ENCODE measurements around the gene MAFF.
"Not testable (repeated sequence)": the region's sequence is repeated elsewhere in the genome, so short reads cannot be mapped to it uniquely, and the experiment has no call there.

Gene MAFF

DNA sequence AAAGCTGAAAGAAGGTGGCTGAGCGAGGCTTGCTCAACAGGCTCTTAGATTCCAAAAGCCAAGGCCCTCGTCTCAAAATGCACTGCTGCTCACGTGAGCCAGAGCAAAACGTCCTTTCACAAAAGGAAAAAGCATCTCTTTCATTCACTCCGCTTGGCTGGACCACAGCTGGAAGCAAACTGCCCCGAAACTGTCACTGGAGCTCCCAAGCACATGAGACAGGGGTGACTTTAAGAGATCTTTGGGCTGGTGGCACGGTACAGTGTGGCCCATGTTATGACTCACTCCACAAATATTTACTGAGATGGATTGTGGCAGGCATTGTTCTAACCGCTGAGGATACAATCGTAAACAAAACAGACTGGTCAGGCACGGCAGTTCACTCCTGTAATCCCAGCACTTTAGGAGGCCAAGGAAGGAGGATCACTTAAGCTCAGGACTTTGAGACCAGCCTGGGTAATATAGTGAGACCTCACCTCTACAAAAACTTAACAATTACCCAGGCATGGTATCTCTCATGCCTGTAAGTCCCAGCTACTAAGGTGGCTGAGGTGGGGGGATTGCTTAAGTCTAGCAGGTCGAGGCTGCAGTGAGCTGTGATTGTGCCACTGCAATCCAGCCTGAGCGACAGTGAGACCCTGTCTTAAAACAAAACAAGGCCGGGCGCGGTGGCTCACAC lies 23.7 kb upstream of the MAFF start:
- no peak for DNase-seq

DNA sequence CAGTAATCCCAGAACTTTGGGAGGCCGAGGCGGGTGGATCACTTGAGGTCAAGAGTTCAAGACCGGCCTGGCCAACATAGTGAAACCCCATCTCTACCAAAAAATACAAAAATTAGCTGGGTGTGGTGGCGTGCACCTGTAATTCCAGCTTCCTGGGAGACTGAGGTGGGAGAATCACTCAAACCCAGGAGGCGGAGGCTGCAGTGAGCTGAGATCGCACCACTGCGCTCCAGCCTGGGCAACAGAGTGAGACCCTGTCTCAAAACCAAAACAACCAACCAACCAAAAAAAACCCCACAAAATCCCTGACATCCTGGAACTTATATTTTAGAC lies 23.2 kb upstream of the MAFF start:
- not testable (repeated sequence) for DNase-seq

DNA sequence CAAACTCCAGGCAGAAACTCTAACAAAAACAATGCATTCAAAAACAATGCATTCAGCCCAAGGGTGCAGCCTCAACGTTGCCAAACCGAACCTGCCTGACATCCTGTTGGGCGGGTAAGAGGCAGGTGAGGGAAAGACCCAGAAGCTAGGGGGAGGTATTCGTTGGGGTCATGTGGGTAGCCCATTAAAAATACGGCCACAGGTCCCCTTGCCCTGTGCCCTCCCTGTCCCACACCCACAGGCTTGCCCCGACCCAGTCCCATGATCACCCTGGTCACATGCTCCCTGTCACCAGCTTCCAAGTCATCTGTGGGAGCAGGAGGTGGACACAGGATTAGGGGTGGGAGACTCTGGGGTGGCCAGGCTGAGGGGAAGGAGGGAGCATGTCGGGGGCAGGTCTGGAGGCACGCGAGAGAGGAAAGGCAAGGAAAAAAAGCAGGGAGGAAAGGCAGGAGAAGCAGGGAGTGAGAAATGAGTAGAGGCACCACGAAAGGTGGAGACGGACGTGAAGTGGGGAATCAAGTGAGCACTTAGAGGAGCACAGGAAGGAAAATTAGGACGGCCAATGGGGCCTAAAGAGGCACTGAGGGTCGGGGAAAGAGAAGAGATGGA lies 20.8 kb upstream of the MAFF start:
- DNase-seq, result peak; percentile 56 to 65

DNA sequence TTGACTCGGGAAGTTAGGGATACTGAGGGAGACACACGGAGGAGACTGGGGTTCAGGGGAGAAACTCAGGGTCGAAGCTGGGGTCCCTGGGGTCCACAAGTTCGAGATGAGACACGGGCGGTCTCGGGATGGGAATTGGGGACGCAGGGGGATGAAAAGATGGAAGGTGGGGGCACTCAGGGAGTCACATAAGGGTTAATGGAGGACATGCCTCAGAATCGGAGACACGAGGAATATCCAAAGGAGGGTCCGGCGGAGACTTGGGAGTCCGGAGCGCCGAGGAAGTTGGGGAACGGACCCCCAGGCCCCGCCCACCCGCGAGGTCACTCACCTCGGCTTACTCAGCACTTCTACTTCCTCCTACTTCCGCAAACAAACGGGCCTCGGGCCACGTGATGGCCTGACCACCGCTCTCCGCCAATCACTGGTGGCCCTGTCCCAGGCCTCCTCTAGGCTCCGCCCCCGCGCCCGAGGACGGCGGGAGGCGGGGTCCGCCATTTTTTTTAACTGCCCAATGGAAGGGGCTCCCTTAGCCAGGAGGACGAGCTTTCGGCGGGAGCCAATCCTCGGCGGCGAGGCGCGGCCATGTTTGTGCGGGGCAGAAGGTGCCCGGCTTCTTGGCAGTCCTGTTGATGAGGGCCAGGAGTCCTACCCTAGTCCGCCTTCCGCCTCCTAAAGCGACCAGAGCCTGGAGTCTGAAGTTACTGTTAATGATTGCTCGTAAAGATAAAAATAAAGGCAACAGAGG lies 20.2 kb upstream of the MAFF start, which contains the start of gene PLA2G6:
Gene PLA2G6, minus strand, starts transcription at position 378 of the 748 bp plus-strand sequence. CDS start 12,404 bp downstream, outside the sequence.
- DNase-seq, result peak; percentile 99

DNA sequence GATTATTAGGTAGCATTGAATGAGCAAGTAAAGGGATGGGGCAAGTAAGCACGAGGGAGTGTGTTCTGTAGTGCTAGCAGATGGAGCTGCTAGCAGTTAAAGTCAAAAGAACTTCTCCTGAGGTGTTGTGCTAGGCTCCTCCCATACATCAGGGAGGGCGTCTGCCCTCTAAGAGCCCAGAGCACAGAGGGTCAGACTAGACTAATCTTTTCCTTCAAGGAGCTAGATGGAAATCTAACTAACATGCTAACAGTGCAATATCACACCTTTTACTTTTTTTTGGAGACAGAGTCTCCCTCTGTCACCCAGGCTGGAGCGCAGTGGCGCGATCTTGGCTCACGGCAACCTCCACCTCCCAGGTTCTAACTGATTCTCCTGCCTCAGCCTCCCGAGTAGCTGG lies 17.0 kb upstream of the MAFF start:
- no peak for DNase-seq

DNA sequence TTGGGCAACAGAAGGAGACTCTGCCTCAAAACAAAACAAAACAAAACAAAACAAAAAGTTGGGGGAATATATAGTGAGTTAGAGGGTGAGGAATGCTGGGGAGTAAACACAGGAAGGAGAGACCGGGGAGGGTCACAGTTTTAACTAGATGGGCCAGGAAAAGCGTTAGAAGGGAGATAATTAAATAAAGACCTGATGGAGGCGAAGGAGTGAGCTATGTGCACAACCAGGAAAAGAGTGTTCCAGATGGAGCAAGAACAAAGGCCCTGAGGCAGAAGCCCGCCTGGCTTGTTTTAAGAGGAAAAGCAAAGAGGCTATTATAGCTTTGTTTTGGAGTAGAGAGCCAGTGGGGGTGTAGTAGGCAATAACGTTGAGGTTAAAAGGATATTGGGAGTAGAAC lies 15.4 kb upstream of the MAFF start:
- no peak for DNase-seq

DNA sequence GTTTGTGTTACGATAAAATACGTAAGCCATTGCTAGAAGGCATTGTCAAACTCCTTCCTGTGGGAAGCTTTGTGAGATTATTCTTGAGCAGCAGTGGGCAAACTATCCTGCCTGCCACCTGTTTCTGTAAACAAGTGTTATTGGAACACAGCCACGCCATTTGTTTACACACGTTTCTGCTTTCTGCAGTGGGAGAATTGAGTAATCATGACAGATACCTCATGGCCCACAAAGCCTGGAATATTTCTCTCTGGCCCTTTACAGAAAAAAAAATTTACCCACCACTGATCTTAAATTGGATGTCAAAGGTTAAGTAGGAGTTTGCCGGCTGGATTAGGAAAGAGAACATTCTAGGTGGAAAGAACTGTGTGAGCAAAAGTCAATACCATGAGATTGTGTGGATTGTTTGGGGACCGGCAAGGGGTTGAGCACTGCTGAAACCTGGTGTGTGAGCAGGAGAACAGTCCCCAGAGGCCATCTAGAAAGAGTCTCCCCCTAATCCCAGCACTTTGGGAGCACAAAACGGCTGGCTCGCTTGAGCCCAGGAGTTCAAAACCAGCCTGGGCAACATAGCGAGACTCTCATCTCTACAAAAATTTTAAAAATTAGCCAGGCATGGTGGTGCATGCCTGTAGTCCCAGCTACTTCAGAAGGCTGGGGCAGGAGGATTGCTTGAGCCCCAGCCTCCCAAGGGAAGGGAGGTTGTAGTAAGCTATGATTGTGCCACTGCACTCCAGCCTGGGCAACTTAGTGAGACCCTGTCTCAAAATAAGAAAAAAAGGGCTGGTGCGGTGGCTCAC lies 14.2 kb upstream of the MAFF start:
- no peak for DNase-seq

DNA sequence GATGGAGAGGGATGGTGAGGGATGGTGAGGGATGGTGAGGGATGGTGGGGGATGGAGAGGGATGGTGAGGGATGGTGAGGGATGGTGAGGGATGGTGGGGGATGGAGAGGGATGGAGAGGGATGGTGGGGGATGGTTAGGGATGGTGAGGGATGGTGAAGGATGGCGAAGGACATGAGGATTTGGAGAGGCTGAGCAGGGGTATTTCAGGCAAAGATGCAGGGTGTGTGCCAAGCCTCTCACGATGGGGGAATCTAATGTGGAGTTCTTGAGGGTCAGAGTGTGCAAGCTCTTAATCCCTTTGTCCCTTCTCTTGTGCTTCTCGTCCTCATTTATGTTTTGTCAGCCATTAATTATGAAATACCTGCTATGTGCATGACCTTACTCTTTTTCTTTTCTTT lies 12.7 kb upstream of the MAFF start:
- DNase-seq, result no peak

DNA sequence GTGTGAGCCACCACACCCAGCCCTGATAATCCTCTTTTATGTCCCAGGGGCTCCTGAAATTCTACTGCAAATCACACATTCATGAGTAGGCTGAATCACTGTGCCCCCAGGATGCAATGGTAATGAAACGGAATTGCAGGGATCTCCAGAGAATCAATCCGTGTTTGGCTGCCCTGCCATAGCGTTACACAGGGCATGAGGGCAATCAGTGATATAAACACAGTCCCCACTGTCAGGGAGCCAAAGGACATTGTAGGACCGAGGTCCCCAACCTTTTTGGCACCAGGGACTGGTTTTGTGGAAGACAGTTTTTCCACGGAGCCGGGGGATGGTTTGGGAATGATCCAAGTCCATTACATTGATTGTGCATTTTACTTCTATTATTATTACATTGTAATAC lies 11.2 kb upstream of the MAFF start:
- no peak for DNase-seq

DNA sequence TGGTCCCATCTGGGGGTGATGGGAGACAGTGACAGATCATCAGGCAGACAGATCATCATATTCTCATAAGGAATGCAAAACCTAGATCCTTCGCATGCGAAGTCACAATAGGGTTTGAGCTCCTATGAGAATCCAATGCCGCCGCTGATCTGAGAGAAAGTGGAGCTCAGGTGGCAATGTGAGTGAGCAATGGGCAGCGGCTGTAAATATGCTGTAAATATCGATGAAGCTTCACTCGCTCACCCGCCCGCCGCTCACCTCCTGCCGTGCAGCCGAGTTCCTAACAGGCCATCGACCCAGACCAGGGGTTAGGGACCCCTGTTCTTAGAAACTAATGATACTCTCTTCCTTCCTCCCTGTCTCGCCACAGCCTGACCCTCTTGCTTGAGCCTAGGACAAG lies 10.7 kb upstream of the MAFF start:
- no peak for DNase-seq

DNA sequence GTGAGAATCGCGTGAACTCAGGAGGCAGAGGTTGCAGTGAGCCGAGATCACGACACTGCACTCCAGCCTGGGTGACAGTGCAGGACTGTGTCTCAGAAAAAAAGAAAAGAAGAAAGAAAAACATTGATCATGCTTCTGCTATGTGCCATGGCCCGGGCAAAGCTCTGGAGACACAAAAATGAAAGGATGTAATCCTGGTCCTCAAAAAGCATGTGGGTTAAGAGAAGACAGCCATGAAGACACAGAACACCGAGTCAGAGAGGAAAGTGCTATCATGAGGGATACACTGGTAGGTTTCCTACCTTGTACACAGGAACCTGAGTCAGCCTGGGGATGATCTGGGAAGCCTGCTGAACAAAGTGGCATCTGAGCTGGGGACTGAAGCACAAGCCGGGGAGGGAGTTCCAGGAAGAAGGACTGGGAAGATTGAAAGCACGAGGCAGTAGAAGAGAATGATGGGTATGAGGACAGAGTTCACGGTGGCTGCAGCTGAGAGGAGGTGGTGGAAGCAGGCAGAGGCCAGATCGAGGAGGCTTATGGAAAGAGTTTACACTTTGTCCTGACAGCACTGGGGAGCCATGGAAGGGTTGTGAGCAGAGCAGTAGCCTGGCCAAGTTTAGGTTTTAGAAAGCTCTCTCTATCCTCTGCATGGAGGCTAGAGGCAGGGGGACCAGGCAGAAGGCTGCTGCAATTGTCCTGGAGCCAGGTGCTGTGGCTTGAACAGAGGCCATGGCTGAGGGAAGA lies 9.9 kb upstream of the MAFF start:
- no peak for DNase-seq

DNA sequence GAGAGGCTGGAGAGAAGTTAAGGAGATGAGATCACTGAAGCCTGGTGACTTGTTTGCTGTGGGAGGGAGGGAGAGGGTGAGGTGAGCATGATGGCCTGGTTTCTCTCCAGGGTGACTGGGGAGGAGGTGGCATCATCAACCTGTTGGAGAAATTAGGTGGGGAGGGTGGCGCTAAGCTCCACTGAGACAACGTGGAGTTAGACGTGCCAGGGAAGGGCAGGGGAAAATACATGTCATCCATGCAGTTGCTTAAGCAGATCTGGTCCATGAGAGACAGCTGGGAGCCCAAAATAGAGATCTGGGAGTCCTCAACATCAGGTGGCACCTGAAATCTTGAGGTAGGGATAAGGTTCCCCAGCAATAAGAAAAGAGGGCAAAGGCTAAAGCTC lies 9.3 kb upstream of the MAFF start:
- no peak for DNase-seq

DNA sequence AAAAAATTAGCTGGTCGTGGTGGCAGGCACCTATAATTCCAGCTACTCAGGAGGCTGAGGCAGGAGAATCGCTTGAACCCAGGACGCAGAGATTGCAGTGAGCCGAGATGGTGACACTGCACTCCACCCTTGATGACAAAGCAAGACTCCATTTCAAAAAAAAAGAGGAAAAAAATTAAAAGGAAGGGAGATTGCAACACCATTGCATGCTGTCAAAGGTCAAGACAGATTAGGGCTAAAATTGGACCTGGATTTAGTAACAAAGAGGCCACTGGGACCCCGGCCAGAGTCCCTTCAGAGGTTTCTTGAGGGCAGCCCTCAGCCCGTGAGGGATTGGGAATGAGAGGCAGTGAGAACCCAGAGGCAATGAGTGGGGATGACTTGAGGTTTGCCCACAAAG lies 8.2 kb upstream of the MAFF start:
- DNase-seq, result no peak

DNA sequence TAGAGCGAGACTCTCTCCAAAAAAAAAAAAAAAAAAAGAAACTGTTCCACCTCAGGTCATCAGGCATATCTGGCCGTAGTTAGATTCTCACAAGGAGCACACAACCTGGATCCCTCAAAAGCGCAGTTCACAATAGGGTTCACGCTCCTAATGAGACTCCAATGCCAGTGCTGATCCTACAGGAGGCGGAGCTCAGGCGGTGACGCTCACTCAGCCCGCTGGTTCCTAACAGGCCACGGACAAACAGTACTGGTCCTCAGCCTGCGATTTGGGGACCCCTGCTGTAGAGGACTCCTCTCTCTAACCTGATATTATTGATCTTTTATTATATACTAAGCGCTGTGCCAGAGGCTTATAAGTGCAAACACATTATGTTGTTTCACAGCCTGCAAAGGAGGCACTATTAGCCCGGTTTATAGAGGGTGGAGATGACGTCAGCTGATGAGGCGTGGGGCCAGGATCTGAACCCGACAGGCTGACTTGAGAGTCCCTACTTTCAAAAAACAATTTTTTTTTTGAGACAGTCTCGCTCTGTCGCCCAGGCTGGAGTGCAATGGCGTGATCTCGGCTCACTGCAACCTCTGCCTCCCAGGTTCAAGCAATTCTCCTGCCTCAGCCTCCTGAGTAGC lies 4.9 kb upstream of the MAFF start:
- DNase-seq, result no peak

DNA sequence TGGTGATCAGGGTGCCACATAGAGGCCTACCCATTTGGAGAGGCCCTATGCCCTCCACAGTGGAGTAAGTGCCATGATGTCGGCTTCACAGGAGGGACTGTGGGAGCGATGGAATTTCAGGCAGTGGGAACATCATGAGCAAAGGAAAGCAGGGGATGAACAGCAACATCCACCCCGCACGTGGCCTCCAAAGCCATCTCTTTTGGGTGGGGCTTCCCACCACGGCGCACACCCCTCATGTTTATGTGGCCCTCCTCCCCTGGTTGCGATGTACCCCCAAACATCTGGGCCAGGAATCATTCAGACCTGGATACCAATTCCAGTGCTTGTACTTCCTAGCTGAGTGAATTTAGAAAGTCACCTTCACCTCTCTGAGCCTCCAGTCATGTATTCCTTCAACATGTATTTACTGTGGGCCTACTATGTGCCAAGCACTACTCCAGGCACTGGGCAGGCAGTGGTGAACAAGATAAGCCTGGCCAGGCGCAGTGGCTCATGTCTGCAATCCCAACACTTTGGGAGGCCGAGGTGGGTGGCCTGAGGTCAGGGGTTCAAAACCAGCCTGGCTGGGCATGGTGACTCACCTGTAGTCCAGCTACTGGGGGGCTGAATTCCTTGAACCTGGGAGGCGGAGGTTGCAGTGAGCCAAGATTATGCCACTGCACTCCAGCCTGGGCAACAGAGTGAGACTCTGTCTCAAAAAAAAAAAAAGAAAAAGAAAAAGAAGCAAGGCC lies 1.8 kb upstream of the MAFF start:
- DNase-seq, result no peak

DNA sequence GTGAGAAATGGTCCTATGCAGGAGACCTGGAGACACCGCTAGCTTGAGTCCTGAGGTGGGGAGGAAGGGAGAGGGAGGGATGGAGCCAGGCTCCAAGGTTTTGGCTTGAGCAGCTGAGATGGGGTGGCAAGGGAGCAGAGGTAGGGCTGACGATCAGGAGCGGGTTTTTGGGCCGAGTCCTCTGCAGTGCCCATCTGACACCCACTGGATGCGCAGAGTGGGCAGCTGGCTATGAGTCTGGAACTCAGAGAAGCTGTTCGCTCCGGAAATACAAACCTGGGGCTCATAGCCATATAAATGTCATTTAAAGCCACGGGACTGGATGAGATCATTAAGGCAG lies 453 bp upstream of the MAFF start:
- no peak for DNase-seq

DNA sequence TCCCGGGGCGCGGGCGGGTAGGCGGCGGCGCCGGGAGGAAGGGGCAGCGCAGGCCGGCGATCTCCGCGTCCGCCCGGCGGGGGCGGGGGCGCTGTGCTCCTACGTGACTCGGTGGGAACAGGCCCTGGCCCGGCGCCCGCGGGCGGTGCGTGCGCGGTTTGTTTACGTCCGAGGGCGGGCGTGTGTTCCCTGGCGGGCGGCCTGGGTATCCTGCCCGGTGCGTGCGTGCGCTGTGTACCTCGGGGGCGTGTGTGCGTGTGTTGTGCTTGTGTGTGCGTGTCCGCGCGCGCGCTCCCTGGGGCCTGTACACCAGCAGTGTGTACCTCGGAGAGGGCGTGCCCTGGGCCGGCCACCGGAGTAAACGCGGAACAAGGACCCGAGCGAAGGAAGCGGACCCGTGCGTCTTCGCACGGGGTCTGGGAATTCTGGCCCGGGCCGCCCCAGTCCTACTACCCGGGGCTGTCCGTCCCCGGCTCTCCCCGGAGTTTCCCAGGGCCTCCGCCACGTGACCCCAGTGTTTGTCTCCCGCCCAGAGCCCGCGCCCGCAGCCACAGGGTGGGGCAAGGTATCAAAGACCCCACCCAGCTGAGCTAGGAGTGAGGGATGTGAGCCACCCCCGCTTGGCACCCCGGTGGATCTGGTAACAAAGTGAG lies 769 bp downstream of the MAFF start:
- DNase-seq, result peak; percentile 66 to 71

DNA sequence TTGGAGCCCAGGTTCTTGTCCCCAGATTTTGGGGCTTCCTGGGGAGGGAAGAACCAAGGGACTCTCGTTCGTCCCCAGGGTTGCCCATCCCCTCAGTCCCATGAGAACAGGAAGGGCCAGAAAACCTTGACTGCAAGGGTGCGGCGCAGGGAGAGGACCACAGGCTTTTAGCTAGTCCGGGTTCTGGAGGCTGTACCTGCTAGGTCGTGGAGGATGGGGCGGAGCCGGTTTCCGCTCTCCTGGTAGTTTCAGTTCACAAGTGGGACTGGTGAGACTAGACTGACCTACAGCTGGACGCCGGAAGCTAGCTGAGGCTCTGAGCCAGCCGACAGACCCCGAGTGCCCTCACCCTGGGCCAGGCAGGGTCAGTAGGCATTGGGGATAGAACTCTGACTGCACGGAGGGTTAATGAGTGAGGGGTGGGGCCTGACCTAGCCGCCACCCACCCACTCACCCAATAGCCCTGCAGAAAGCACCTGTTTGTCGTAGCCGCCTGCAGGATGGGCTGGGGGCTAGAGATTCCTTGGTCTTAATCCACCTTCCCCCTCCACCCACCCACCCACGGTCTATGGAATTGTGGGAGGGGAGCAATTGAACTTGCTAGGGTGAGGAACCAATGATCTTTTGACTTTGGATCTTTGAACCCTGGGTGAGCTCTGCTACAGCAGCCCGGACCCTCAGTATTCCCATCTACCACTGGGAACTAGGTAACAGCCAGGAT lies 1.5 kb downstream of the MAFF start:
- peak; percentile 35 to 45 for DNase-seq

DNA sequence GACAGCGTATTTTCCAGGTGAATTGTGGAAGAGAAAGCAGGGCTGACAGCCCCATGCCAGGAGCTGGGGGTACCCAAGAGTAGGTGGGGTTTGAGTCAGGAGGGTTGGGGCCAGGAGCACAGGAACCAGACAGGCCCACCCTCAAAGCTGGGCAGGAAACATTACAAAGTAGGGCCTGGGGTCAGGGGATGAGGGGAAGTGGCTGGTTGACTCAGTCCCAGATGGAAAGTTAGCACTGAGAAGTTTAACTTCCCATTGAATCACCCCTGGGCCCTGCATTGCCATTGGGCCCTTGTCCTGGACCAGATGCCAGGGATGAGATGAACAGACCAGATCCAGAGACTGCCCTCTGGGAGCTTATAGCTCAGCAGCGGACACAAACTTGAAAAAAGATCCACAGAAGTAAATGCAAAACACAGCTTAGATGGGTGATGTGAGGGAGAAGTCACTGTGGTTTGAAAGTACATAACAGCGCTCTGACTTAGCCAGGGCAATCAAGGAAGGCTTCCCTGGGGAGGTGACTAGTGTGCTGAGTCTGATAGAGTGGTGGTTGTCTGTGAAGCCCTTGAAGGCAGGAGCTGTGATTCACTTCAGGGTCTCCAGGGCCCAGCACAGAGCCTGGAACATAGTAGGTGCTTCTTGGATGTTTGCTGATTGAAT lies 2.2 kb downstream of the MAFF start:
- no peak for DNase-seq

DNA sequence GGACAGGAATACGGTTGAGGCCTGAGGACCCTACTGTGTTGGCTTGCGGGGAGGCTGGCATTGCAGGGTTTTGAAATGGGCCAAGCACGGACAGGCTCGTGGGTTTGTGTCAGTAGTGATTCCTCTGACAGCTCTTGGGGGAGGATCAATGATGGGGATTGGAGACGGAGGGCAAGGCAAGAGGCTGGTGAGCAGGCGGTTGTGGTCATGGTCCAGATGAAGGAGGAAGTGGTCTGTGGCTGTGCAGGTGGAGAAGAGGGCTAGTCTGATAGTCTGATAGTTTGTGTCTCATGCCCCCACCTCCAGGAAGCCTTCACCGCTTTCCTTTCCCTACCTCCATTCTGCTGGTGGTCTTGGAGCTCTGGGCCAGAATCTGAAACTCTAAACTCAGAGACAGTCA lies 3.0 kb downstream of the MAFF start:
- DNase-seq, result peak in 1 of 2 donors; percentile 49

All from CD4-positive, alpha-beta T cell treated with Interleukin-1 beta for 1 hour (primary cell).